HepG2 (cell line): ENCODE data around the gene B3GNT5.

ENCODE experiments used
- ARNTL ChIP-seq: sonication (generic); formaldehyde crosslinking; IDR thresholded peaks from 2 replicates; pipeline ENCODE4 v1.4.0; 2020; ENCODE audit warnings: mild to moderate bottlenecking, missing genetic modification reagents
- CHCHD3 ChIP-seq: sonication (generic); formaldehyde crosslinking; IDR thresholded peaks from 2 replicates; pipeline ENCODE4 v1.8.0; 2022; ENCODE audit warnings: mild to moderate bottlenecking, missing genetic modification reagents, moderate library complexity
- HDAC1 ChIP-seq: sonication (generic); formaldehyde crosslinking; IDR thresholded peaks from 2 replicates; pipeline ENCODE4 v1.5.1; 2020; ENCODE audit warnings: mild to moderate bottlenecking, missing genetic modification reagents
- IRF1 ChIP-seq: sonication (generic); formaldehyde crosslinking; IDR thresholded peaks from 2 replicates; pipeline ENCODE4 v1.4.0; 2020; ENCODE audit warnings: low read depth, mild to moderate bottlenecking, missing genetic modification reagents
- MXI1 ChIP-seq: IDR thresholded peaks from 3 replicates; pipeline ENCODE4 v1.6.1; 2012; ENCODE audit warnings: low read depth, low read length, inconsistent platforms, borderline replicate concordance
- ZNF3 ChIP-seq: IDR thresholded peaks from 2 replicates; pipeline ENCODE4 v1.7.0; 2017; ENCODE audit warnings: inconsistent platforms
- TF ChIP-seq, protein P1 (sequence below): sonication (generic); formaldehyde crosslinking; IDR thresholded peaks from 2 replicates; pipeline ENCODE4 v1.5.0; 2020; ENCODE audit warnings: mild to moderate bottlenecking, missing genetic modification reagents, moderate library complexity

GRCh38 chr3:183230826-183231225 lies 22.2 kb upstream of the B3GNT5 start:
- TF ChIP-seq ARNTL (CRISPR knock-in tag) (no peak), IRF1 (CRISPR knock-in tag) (no peak), HDAC1 (no peak), ZNF3 (CRISPR knock-in tag) (no peak), CHCHD3 (CRISPR knock-in tag) (no peak), MXI1 (no peak)
- TF ChIP-seq, protein P1, sequence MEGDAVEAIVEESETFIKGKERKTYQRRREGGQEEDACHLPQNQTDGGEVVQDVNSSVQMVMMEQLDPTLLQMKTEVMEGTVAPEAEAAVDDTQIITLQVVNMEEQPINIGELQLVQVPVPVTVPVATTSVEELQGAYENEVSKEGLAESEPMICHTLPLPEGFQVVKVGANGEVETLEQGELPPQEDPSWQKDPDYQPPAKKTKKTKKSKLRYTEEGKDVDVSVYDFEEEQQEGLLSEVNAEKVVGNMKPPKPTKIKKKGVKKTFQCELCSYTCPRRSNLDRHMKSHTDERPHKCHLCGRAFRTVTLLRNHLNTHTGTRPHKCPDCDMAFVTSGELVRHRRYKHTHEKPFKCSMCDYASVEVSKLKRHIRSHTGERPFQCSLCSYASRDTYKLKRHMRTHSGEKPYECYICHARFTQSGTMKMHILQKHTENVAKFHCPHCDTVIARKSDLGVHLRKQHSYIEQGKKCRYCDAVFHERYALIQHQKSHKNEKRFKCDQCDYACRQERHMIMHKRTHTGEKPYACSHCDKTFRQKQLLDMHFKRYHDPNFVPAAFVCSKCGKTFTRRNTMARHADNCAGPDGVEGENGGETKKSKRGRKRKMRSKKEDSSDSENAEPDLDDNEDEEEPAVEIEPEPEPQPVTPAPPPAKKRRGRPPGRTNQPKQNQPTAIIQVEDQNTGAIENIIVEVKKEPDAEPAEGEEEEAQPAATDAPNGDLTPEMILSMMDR: no peak
